ENCODE results near the gene RHOB. TPM values are rescaled to one million over a fixed set of nuclear protein-coding genes. Genes with fewer than 3 reads are reported as not detected.

RHOB gene
- total RNA-seq, 1 experiment from 2014 or later, result 143 TPM

GRCh38 chr2:20444993-20445910, 1.6 kb upstream of the RHOB start:
- H3K4me3 Mint-ChIP-seq (ENCODE audit: low read depth, unreplicated experiment), result no peak overlapping the region
- H3K9me3 Mint-ChIP-seq (ENCODE audit: low read depth, unreplicated experiment), result no peaks in the 10 kb centered on the region
- CTCF ChIA-PET, result interaction anchor here (0.7 to 2.3 kb wide), 9 partner anchors 32 to 197 kb away, joined by 3 to 25 read pairs (median 4); no protein-coding TSS in a partner anchor
- TF ChIP-seq CTCF (IDR thresholded peaks at IDR 0.05; ENCODE audit: unreplicated experiment), result no peak
- H3K4me1 Mint-ChIP-seq (ENCODE audit: low read depth, unreplicated experiment), result peaks cover 29% of the 10 kb centered on the region
- H3K27ac Mint-ChIP-seq (ENCODE audit: unreplicated experiment), result no peak overlapping the region
- H3K36me3 Mint-ChIP-seq (ENCODE audit: insufficient read depth, unreplicated experiment), result peaks cover 61% of the 10 kb centered on the region
- DNase-seq, result no peak
- intact Hi-C loops (cut with micrococcal nuclease; ENCODE audit: unreplicated experiment), result loop anchor here (5.0 kb wide), 1 partner anchor 137 kb away; no protein-coding TSS in a partner anchor
- H3K27me3 Mint-ChIP-seq (ENCODE audit: unreplicated experiment), result no peaks in the 10 kb centered on the region
- no TSS peak for BruUV-seq (replicated peaks)

- peak overlapping the region; percentile 87 for H3K27ac Mint-ChIP-seq (ENCODE audit: unreplicated experiment)
- H3K27me3 Mint-ChIP-seq (ENCODE audit: unreplicated experiment), result no peaks in the 10 kb centered on the region
- no peak for DNase-seq
- H3K4me3 Mint-ChIP-seq (ENCODE audit: low read depth, unreplicated experiment), result peak overlapping the region; percentile 89
- TSS peak; percentile 94 for BruUV-seq (replicated peaks)
- intact Hi-C loops (cut with micrococcal nuclease; ENCODE audit: unreplicated experiment), result no loop called here
- H3K36me3 Mint-ChIP-seq (ENCODE audit: insufficient read depth, unreplicated experiment), result peaks cover 67% of the 10 kb centered on the region
- CTCF ChIA-PET, result interaction anchor here (0.9 to 2.8 kb wide), 11 partner anchors 19 to 189 kb away, joined by 3 to 28 read pairs (median 4); no protein-coding TSS in a partner anchor
- no peaks in the 10 kb centered on the region for H3K9me3 Mint-ChIP-seq (ENCODE audit: low read depth, unreplicated experiment)
- TF ChIP-seq CTCF (IDR thresholded peaks at IDR 0.05; ENCODE audit: unreplicated experiment), result no peak
- H3K4me1 Mint-ChIP-seq (ENCODE audit: low read depth, unreplicated experiment), result peaks cover 32% of the 10 kb centered on the region
Measured at GRCh38 chr2:20446255-20446916, 488 bp upstream of the RHOB start.

GRCh38 chr2:20447437-20448245, 767 bp downstream of the RHOB start:
- DNase-seq, result peak; percentile 39
- CTCF ChIA-PET, result interaction anchor here (0.6 to 2.8 kb wide), 11 partner anchors 18 to 195 kb away, joined by 3 to 28 read pairs (median 4); no protein-coding TSS in a partner anchor
- peak overlapping the region; percentile 87 for H3K27ac Mint-ChIP-seq (ENCODE audit: unreplicated experiment)
- intact Hi-C loops (cut with micrococcal nuclease; ENCODE audit: unreplicated experiment), result no loop called here
- H3K27me3 Mint-ChIP-seq (ENCODE audit: unreplicated experiment), result no peaks in the 10 kb centered on the region
- H3K36me3 Mint-ChIP-seq (ENCODE audit: insufficient read depth, unreplicated experiment), result peaks cover 70% of the 10 kb centered on the region
- H3K4me3 Mint-ChIP-seq (ENCODE audit: low read depth, unreplicated experiment), result peak overlapping the region; percentile 89
- BruUV-seq (replicated peaks), result no TSS peak
- H3K9me3 Mint-ChIP-seq (ENCODE audit: low read depth, unreplicated experiment), result no peaks in the 10 kb centered on the region
- no peak for TF ChIP-seq CTCF (IDR thresholded peaks at IDR 0.05; ENCODE audit: unreplicated experiment)
- H3K4me1 Mint-ChIP-seq (ENCODE audit: low read depth, unreplicated experiment), result peaks cover 40% of the 10 kb centered on the region

Measured in Calu3 (cell line).